ENCODE data around the gene CLDND2.
A peak's percentile ranks its signal among the peaks of the same experiment; 100 is the strongest.
"Not testable (repeated sequence)": the region's sequence is repeated elsewhere in the genome, so short reads cannot be mapped to it uniquely, and the experiment has no call there.

The CLDND2 gene

GRCh38 chr19:51402117-51402516 is 33.3 kb upstream of the CLDND2 start:
- no peak overlapping the region for H3K27ac ChIP-seq
- TF ChIP-seq ZFX (IDR thresholded peaks at IDR 0.05) (no peak), CTCF (conservative IDR thresholded peaks at IDR 0.05) (no peak)

DNA sequence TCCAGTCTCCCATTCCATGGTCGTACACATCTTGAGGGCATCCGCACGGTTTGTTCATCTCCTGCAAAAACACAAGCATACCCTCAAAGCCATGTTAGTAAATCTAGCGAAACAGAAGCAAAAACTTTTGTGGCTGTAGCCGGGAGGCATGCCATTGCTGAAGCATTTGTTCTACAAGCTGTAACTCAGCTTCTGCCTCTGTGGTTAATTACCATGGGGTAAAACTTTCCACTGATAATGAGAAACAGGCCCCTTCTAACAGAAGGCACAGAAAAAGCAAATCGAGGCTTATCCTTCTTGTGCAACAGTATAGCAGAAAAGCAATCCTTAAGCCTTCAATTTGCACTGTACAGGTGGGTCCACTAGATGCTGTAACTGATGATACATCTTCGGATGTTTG is 31.1 kb upstream of the CLDND2 start:
- not testable (repeated sequence) for H3K27ac ChIP-seq

GRCh38 chr19:51399231-51399630 is 30.4 kb upstream of the CLDND2 start:
- no peak overlapping the region for H3K27ac ChIP-seq
- no peak for TF ChIP-seq ZFX (IDR thresholded peaks at IDR 0.05)
- TF ChIP-seq CTCF (conservative IDR thresholded peaks at IDR 0.05) = no peak

DNA sequence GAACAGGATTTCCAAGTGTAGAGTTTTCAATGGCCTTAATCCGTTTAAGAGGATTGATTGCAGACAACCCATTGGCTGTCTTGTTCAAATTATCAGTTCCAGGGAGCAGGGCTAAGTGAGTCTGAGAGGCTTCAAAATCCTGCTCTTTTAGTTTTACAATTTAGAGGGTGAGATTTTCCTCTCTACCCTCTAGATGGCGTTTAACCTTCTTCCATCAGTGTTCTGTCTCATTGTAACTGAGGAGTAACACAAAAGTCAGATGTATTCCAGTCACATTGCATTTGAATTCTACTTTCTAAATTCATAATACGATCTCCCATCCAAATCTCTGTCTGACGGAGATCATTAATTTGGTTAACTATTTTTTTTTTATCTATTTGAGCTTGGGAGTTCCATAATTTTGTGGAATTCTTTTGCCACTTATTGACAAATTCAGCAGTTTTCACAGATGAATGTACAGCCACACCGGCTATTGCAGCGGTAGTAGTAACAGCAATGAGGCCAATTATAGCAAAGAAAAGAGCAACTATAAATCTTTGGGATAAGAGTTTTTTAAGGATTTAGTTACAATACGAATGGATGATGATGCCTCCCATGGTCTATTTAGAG is 29.4 kb upstream of the CLDND2 start:
- H3K27ac ChIP-seq = no peak overlapping the region
- TF ChIP-seq ZFX (IDR thresholded peaks at IDR 0.05) = no peak
- peak; percentile 82 for TF ChIP-seq CTCF (conservative IDR thresholded peaks at IDR 0.05)

- H3K27ac ChIP-seq = not testable (repeated sequence)
Measured at GRCh38 chr19:51397453-51397852, 28.6 kb upstream of the CLDND2 start.

DNA sequence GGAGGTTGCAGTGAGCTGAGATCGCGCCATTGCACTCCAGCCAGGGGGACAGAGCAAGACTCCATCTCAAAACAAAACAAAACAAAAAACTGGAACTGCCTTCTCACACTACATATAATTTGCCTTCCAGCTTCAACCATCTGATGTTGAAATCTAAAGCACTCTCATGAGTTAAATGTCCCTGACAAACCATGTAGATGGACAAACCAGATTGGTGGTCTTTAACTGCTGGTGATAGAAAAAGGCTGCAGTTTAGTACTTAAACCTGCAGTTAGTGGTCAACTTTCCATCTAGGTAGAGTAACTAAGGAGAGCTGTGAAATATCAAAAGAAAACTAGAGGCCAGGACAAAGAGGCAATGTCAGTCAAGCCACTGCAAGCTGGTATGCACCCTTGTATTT is 27.4 kb upstream of the CLDND2 start:
- TF ChIP-seq ZFX (IDR thresholded peaks at IDR 0.05) (no peak), CTCF (conservative IDR thresholded peaks at IDR 0.05) (no peak)
- H3K27ac ChIP-seq = no peak overlapping the region

DNA sequence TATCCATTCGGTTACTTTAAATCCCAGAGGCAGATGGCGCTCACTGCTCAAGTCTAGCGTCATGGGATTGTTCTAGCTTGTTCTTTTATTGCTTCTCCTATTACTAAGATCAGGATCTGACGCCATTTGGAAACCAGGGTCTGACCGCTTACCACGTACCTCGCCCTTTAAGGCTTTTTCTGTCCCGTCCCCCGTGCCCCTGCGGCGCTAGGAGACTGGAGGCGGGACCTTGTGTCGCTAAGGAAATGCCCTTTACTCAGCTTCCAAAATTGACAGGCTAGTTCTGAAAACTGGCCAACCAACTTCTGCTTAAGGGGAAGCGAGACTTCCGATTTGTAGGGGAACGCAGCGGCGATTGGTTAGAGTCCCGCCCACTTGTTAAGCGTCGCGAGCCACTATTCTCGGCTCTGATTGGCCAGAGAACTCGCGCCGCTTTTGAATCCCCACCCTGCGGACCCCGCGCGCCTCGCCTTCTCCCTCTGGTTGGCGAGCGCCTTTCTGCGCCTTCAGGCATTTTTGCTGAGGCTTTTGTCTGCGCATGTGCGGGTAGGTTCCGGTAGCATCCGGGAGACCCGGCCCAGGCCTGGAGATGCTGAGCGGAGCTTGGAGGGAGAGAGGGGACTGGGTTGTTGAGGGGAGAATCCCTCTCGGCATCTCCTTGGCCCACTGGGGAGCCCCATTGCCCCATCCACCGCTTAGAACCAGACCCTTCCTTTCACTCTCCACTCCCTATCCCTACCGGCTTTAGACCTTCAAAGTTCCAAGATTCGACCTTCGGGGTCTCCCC is 25.4 kb upstream of the CLDND2 start:
- TF ChIP-seq CTCF (conservative IDR thresholded peaks at IDR 0.05) = no peak
- TF ChIP-seq ZFX (IDR thresholded peaks at IDR 0.05) = no peak
- H3K27ac ChIP-seq = peak overlapping the region; percentile 75

- no peak overlapping the region for H3K27ac ChIP-seq
- TF ChIP-seq CTCF (conservative IDR thresholded peaks at IDR 0.05) (no peak), ZFX (IDR thresholded peaks at IDR 0.05) (no peak)
Measured at GRCh38 chr19:51392701-51393100, 23.9 kb upstream of the CLDND2 start.

Data from C4-2B (cell line).